ENCODE measurements around the gene LRTM2.

GRCh38 chr12:1829306-1829900 lies 9.0 kb downstream of the LRTM2 start:
- TF ChIP-seq POLR2AphosphoS5 (IDR thresholded peaks at IDR 0.05; ENCODE audit: low read depth) (no peak), CTCF (IDR thresholded peaks at IDR 0.05; ENCODE audit: insufficient read depth, low read length) (no peak), REST (IDR thresholded peaks at IDR 0.05; ENCODE audit: insufficient replicate concordance, low read depth) (no peak), GABPA (IDR thresholded peaks at IDR 0.05; ENCODE audit: low read depth) (no peak)

Measured in HL-60 (cell line).